Parathyroid adenoma (tissue), 2 donors: Measurements from ENCODE around the gene ST7.

Experiments
- H2AFZ ChIP-seq: fragments of 300-600 bp; sonication (generic); one replicate; pipeline ENCODE4 v1.7.0; 2017; ENCODE audit warnings: antibody characterized with exemption, mild to moderate bottlenecking
- H3K27ac ChIP-seq: fragments of 300-600 bp; sonication (generic); one replicate; pipeline ENCODE4 v1.7.0; 2017
- H3K27me3 ChIP-seq: fragments of 300-600 bp; sonication (generic); one replicate; pipeline ENCODE4 v1.7.0; 2017; ENCODE audit warnings: low read length; ENCODE audit not compliant: control insufficient read depth, insufficient read depth
- H3K36me3 ChIP-seq: fragments of 300-600 bp; sonication (generic); one replicate; pipeline ENCODE4 v1.7.0; 2017; ENCODE audit warnings: low read length; ENCODE audit not compliant: control insufficient read depth, insufficient read depth
- H3K4me1 ChIP-seq: fragments of 300-600 bp; sonication (generic); one replicate; pipeline ENCODE4 v1.7.0; 2017; ENCODE audit warnings: control low read depth
- H3K4me2 ChIP-seq: fragments of 300-600 bp; sonication (generic); one replicate; pipeline ENCODE4 v1.7.0; 2017; ENCODE audit warnings: low read length
- H3K4me3 ChIP-seq: fragments of 300-600 bp; sonication (generic); one replicate; pipeline ENCODE4 v1.7.0; 2017; ENCODE audit warnings: low read depth, low read length
- H3K79me2 ChIP-seq: fragments of 300-600 bp; sonication (generic); one replicate; pipeline ENCODE4 v1.7.0; 2017; ENCODE audit warnings: control low read depth
- H3K9ac ChIP-seq: fragments of 300-600 bp; sonication (generic); one replicate; pipeline ENCODE4 v1.7.0; 2017; ENCODE audit warnings: mild to moderate bottlenecking
- H3K9me3 ChIP-seq: fragments of 300-600 bp; sonication (generic); one replicate; pipeline ENCODE4 v1.7.0; 2017; ENCODE audit warnings: low read length; ENCODE audit not compliant: control insufficient read depth
- TF ChIP-seq, protein P1 (sequence below): fragments of 300-600 bp; sonication (generic); IDR thresholded peaks from one replicate; pipeline ENCODE4 v1.7.0; 2017; ENCODE audit warnings: antibody characterized with exemption, mild to moderate bottlenecking
- donor health status: primary hyperparathyroidism.

ST7 gene

DNA sequence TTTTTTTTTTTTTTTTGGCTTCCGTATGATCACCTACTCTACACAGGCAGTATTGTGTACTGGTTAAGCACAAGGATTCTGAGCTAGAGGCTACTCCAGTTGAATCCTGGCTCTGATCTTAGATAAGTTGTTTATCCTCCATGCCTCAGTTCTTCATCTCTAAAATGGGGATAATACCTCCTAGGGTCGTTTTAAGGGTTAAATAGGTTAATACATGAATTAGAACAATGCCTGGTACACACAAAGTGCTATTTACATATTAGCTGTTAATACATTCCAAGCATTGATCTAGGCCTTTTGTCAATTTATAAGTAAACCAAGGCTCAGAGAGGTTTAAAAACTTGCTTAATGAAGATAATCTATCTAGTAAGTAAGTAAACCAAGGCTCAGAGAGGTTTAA lies 59.0 kb downstream of the ST7 start:
- Histone ChIP-seq H3K27ac (no peak overlapping the region), H3K36me3 (no peaks in the 10 kb centered on the region), H3K4me3 (no peak overlapping the region), H3K9me3 (no peaks in the 10 kb centered on the region), H3K9ac (no peak overlapping the region), H2AFZ (no peak overlapping the region), H3K4me2 (no peak overlapping the region), H3K79me2 (no peaks in the 10 kb centered on the region), H3K27me3 (no peaks in the 10 kb centered on the region), H3K4me1 (peaks cover 6% of the 10 kb centered on the region)
- TF ChIP-seq, protein P1, sequence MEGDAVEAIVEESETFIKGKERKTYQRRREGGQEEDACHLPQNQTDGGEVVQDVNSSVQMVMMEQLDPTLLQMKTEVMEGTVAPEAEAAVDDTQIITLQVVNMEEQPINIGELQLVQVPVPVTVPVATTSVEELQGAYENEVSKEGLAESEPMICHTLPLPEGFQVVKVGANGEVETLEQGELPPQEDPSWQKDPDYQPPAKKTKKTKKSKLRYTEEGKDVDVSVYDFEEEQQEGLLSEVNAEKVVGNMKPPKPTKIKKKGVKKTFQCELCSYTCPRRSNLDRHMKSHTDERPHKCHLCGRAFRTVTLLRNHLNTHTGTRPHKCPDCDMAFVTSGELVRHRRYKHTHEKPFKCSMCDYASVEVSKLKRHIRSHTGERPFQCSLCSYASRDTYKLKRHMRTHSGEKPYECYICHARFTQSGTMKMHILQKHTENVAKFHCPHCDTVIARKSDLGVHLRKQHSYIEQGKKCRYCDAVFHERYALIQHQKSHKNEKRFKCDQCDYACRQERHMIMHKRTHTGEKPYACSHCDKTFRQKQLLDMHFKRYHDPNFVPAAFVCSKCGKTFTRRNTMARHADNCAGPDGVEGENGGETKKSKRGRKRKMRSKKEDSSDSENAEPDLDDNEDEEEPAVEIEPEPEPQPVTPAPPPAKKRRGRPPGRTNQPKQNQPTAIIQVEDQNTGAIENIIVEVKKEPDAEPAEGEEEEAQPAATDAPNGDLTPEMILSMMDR = no peak

DNA sequence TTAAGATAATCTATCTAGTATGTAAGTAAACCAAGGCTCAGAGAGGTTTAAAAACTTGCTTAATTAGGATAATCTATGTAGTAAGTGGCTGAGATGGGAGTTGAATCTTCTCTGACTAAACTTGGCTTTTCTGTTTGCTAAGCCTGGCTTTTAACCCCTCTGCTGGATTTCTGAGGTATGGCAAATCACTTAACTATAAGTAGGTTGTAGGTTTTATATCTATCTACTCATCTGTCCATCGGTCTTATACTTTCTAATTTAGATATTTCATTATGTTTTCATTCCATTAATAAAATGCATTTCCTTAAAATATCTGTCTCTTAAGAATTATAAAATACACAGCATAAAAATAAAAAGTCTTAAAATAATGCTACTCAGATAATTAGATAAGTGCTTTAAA lies 59.4 kb downstream of the ST7 start:
- H3K79me2 ChIP-seq = no peaks in the 10 kb centered on the region
- no peak overlapping the region for H3K4me3 ChIP-seq
- no peaks in the 10 kb centered on the region for H3K27me3 ChIP-seq
- no peak overlapping the region for H3K9ac ChIP-seq
- H3K27ac ChIP-seq = no peak overlapping the region
- H3K4me2 ChIP-seq = no peak overlapping the region
- no peak overlapping the region for H2AFZ ChIP-seq
- TF ChIP-seq, protein P1 = no peak
- H3K9me3 ChIP-seq = no peaks in the 10 kb centered on the region
- peaks cover 6% of the 10 kb centered on the region for H3K4me1 ChIP-seq
- no peaks in the 10 kb centered on the region for H3K36me3 ChIP-seq

DNA sequence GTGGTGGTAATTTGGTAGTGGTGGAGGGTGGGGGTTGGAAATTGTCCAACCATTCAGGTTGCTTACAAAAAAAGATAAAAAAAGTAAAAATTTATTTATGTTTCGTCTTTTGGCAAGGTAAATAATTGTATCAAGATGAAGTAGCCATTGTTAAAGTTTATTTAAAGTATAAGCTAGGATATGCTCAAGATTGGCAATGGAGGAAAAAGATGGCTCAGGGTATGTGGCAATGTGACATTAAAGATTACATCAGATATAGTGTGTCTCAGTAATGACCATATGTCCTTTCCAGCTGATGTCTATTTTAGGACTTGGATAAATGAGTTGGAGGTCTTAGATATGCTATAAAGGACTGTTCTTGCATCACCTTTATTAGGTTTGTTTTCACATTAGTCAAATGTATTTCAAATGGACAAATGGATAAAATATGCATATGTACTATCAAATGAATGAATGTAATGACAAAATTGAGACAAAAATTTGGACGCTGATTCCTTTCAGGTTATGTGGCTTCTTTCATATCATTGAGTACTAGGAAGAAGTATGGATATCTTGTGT lies 60.9 kb downstream of the ST7 start:
- no peaks in the 10 kb centered on the region for H3K9me3 ChIP-seq
- no peaks in the 10 kb centered on the region for H3K36me3 ChIP-seq
- H2AFZ ChIP-seq = peak overlapping the region; percentile 19
- TF ChIP-seq, protein P1 = no peak
- no peak overlapping the region for H3K9ac ChIP-seq
- H3K27me3 ChIP-seq = no peaks in the 10 kb centered on the region
- H3K79me2 ChIP-seq = no peaks in the 10 kb centered on the region
- H3K27ac ChIP-seq = no peak overlapping the region
- peaks cover 6% of the 10 kb centered on the region for H3K4me1 ChIP-seq
- H3K4me3 ChIP-seq = no peak overlapping the region
- peak overlapping the region; percentile 26 for H3K4me2 ChIP-seq

DNA sequence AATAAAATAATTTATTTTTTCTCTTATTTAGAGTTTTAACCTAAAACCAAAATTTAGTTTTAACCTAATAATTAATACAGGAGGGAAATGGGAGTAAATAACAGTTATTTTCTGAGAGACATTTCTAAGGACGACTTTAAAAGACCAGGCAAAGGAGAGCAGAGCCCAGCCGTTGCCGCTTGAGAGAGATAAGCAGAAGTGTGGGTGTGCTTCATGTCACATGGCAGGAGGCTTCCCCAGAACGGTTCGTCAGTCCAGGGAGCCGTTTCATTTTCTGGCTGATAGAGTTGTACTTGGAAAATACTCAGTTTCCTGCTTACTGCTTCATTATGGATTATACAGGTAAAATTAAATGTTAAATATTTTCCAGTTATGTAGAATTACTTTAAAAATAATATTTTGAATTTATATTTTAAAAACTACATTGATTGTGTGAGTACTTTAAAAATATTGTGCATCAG lies 61.4 kb downstream of the ST7 start:
- peak overlapping the region; percentile 19 for H2AFZ ChIP-seq
- peak overlapping the region; percentile 26 for H3K4me2 ChIP-seq
- H3K4me1 ChIP-seq = peaks cover 6% of the 10 kb centered on the region
- H3K79me2 ChIP-seq = no peaks in the 10 kb centered on the region
- H3K36me3 ChIP-seq = no peaks in the 10 kb centered on the region
- no peak overlapping the region for H3K4me3 ChIP-seq
- TF ChIP-seq, protein P1 = no peak
- no peaks in the 10 kb centered on the region for H3K9me3 ChIP-seq
- no peak overlapping the region for H3K27ac ChIP-seq
- no peaks in the 10 kb centered on the region for H3K27me3 ChIP-seq
- no peak overlapping the region for H3K9ac ChIP-seq
